HG02571 (cell line): ENCODE data around the gene NFATC1.

Experiments
- ATAC-seq: cut with Tn5 transposase; IDR thresholded peaks from one replicate; pipeline ENCODE4 v1.9.1; 2021; ENCODE audit warnings: mild to moderate bottlenecking, moderate library complexity; ENCODE audit not compliant: unreplicated experiment

Gene NFATC1

GRCh38 chr18:79421275-79421857 is 25.6 kb downstream of the NFATC1 start:
- no peak for ATAC-seq

GRCh38 chr18:79422022-79422782 is 26.5 kb downstream of the NFATC1 start:
- peak; percentile 60 for ATAC-seq

GRCh38 chr18:79422783-79423165 is 27.0 kb downstream of the NFATC1 start:
- no peak for ATAC-seq

GRCh38 chr18:79423211-79424007 is 27.7 kb downstream of the NFATC1 start:
- ATAC-seq: no peak

- ATAC-seq: no peak
Observed at GRCh38 chr18:79424008-79424565, 28.4 kb downstream of the NFATC1 start.

GRCh38 chr18:79424880-79425568 is 29.3 kb downstream of the NFATC1 start:
- no peak for ATAC-seq

GRCh38 chr18:79425569-79425886 is 29.8 kb downstream of the NFATC1 start:
- ATAC-seq: no peak

GRCh38 chr18:79426376-79427300 is 30.9 kb downstream of the NFATC1 start:
- ATAC-seq: no peak

- ATAC-seq: no peak
Observed at GRCh38 chr18:79427368-79428225, 31.9 kb downstream of the NFATC1 start.

GRCh38 chr18:79428287-79428686 is 32.6 kb downstream of the NFATC1 start:
- no peak for ATAC-seq

- ATAC-seq: no peak
Observed at GRCh38 chr18:79429381-79429780, 33.7 kb downstream of the NFATC1 start.

GRCh38 chr18:79429785-79430281 is 34.1 kb downstream of the NFATC1 start:
- no peak for ATAC-seq

- ATAC-seq: no peak
Observed at GRCh38 chr18:79432376-79433120, 36.8 kb downstream of the NFATC1 start.

GRCh38 chr18:79433431-79433830 is 37.7 kb downstream of the NFATC1 start:
- ATAC-seq: no peak

GRCh38 chr18:79434607-79435401 is 39.1 kb downstream of the NFATC1 start:
- ATAC-seq: no peak

- no peak for ATAC-seq
Observed at GRCh38 chr18:79436556-79437275, 41.0 kb downstream of the NFATC1 start.
